GM12865 (cell line): ENCODE results near the gene DNASE1L2.
A peak's percentile ranks its signal among the peaks of the same experiment; 100 is the strongest.
"Not testable (repeated sequence)": the region's sequence is repeated elsewhere in the genome, so short reads cannot be mapped to it uniquely, and the experiment has no call there.

ENCODE experiments used
- DNase-seq: peaks from one replicate; pipeline ENCODE4 v3.0.0; 2010; ENCODE audit warnings: low read depth
- H3K4me3 ChIP-seq: 2 replicates; pipeline ENCODE4 v1.5.1; 2011; ENCODE audit warnings: mild to moderate bottlenecking, low read depth, low read length, control low read depth
- TF ChIP-seq, protein P1 (sequence below): IDR thresholded peaks from 2 replicates; pipeline ENCODE4 v1.5.1; 2011; ENCODE audit warnings: low read length, control low read depth, low read depth, inconsistent platforms; ENCODE audit not compliant: insufficient read depth; ENCODE audit errors: missing control alignments

Gene DNASE1L2

DNA sequence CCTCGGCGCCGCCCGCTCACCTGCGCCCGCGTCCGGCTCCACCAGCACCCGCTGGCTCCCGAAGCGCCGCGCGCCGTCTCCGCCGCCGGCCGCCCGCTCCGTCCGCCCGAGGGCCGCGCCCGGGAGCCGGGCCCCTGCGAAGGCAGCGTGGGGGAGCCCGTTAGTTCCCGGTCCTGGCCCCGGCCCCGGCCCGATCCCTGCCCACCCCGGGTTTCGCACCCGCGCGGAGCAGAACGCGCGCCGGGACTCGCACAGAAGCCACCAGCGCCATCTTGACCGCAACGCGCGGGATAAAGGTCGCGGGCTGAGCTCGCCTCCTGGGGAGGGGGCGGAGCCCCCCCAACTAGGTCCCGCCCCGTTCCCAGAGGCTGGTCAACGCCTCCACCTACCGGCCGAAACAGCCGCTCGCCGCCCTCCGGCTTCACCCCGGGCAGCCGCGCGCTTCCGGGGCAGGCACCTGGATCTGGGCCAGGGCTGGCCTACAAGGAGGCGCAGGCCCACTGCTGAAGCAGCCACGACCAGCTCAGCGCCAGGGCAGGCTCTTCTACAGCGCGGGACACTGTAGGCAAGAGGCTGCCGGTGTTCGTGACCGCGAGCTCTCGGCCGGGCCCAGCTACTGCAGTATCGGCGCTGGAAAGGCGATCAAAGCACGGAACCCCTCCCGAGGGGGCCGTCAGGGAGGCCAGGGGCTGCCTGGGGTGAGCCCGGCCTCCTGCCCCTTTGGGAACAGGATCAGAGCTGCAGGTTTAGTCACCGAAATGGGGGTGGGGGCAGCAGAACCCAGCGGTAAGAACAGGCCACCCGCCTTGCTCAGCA is 15.3 kb downstream of the DNASE1L2 start, which contains the start of gene ECI1:
ECI1 (minus strand) TSS at position 292 of the 816 bp plus-strand sequence; CDS start at position 271, 21 bp downstream.
- TF ChIP-seq, protein P1, sequence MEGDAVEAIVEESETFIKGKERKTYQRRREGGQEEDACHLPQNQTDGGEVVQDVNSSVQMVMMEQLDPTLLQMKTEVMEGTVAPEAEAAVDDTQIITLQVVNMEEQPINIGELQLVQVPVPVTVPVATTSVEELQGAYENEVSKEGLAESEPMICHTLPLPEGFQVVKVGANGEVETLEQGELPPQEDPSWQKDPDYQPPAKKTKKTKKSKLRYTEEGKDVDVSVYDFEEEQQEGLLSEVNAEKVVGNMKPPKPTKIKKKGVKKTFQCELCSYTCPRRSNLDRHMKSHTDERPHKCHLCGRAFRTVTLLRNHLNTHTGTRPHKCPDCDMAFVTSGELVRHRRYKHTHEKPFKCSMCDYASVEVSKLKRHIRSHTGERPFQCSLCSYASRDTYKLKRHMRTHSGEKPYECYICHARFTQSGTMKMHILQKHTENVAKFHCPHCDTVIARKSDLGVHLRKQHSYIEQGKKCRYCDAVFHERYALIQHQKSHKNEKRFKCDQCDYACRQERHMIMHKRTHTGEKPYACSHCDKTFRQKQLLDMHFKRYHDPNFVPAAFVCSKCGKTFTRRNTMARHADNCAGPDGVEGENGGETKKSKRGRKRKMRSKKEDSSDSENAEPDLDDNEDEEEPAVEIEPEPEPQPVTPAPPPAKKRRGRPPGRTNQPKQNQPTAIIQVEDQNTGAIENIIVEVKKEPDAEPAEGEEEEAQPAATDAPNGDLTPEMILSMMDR = peak; percentile 61
- peak within 1 kb of the TSS; percentile 84 for H3K4me3 ChIP-seq
- peak; percentile 96 for DNase-seq

GRCh38 chr16:2252806-2253148 is 16.5 kb downstream of the DNASE1L2 start:
- no peak overlapping the region for H3K4me3 ChIP-seq
- TF ChIP-seq, protein P1 = no peak
- DNase-seq = no peak

- DNase-seq = no peak
- no peak overlapping the region for H3K4me3 ChIP-seq
- TF ChIP-seq, protein P1 = no peak
Observed at GRCh38 chr16:2253293-2253692, 17.0 kb downstream of the DNASE1L2 start.

- no peak for DNase-seq
- H3K4me3 ChIP-seq = no peak overlapping the region
- TF ChIP-seq, protein P1 = no peak
Observed at GRCh38 chr16:2256531-2257140, 20.4 kb downstream of the DNASE1L2 start.

DNA sequence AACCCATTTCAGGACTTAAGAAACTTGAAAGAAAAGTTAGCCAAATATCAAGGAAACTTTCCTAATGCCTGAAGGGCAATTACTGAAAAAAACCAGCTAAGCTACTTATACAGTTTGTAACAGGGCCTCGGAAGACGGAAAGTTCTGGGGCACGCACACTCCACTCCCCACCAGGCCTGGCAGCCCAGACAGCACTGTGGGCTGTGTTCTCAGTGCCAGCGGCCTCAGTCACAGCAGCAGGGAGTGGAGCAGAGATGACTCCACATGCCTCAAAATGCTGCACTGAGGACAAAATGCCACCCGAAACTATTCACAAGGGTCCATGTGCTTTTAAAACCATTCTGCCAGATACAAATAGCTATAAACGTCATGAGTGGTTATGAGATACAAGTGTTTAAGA is 21.5 kb downstream of the DNASE1L2 start:
- no peak overlapping the region for H3K4me3 ChIP-seq
- TF ChIP-seq, protein P1 = no peak
- DNase-seq = no peak

GRCh38 chr16:2258530-2258929 is 22.3 kb downstream of the DNASE1L2 start:
- not testable (repeated sequence) for DNase-seq, H3K4me3 ChIP-seq

GRCh38 chr16:2260250-2260649 is 24.0 kb downstream of the DNASE1L2 start:
- no peak overlapping the region for H3K4me3 ChIP-seq
- no peak for DNase-seq
- TF ChIP-seq, protein P1 = no peak

GRCh38 chr16:2263026-2263425 is 26.8 kb downstream of the DNASE1L2 start:
- DNase-seq, H3K4me3 ChIP-seq: not testable (repeated sequence)

- peak overlapping the region; percentile 88 for H3K4me3 ChIP-seq
- not testable (repeated sequence) for DNase-seq
Observed at GRCh38 chr16:2266887-2267286, 30.6 kb downstream of the DNASE1L2 start.

DNA sequence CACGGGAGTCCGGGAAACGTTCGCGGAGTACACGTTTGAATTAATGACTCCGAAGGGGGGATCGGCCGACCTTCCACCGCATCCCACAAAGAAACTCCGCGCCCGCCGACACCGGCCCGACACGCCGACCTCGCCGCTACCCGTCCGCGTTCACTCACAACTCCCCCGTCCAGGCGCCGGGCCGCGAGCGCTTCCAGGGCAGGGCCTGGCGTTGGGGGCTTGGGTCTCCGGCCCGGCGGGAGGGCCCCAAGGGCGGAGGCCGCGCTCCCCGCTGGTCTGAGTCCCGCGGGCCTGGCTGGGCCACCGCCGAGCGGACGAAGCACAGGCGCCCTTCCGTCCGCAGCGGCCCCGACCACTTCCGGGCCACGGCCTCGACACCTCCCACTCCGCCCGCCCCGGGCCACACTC is 31.3 kb downstream of the DNASE1L2 start:
- H3K4me3 ChIP-seq = peak overlapping the region; percentile 88
- DNase-seq = not testable (repeated sequence)
